Breast epithelium (tissue), 4 donors: Measurements from ENCODE around the gene EXOC3L4. TPM values are rescaled to one million over a fixed set of nuclear protein-coding genes. Genes with fewer than 3 reads are reported as not detected.

ENCODE experiments used
- DNase-seq, 2 donors: peaks; one replicate each; pipeline ENCODE4 v3.0.0-alpha.2; 2019; ENCODE audit warnings: low spot score in 2 of 2
- H3K27ac ChIP-seq, 2 donors: fragments of 200-600 bp; sonication (generic) in 1 of 2; one replicate each; pipeline ENCODE4 v1.5.1; 2016 to 2019; ENCODE audit warnings: mild to moderate bottlenecking in 1 of 2
- H3K27me3 ChIP-seq, 2 donors: fragments of 200-600 bp; sonication (generic) in 1 of 2; one replicate each; pipeline versions ENCODE4 v1.5.1 to v1.6.0; 2017 to 2019; ENCODE audit warnings: control low read depth in 1 of 2, mild to moderate bottlenecking in 1 of 2
- H3K36me3 ChIP-seq: fragments of 200-600 bp; one replicate; pipeline ENCODE4 v1.5.1; 2019
- H3K4me1 ChIP-seq, 2 donors: fragments of 200-600 bp; sonication (generic); one replicate each; pipeline ENCODE4 v1.5.1; 2016 to 2019; ENCODE audit warnings: control low read depth in 1 of 2
- H3K4me3 ChIP-seq, 3 donors: fragments of 200-600 bp; sonication (generic); 1 replicate in 2 of 3; 2 replicates in 1 of 3; pipeline ENCODE4 v1.5.1; 2016 to 2019; ENCODE audit warnings: mild to moderate bottlenecking in 3 of 3, moderate library complexity in 2 of 3
- H3K9me3 ChIP-seq, 2 donors: fragments of 200-600 bp; sonication (generic) in 1 of 2; one replicate each; pipeline ENCODE4 v1.5.1; 2016 to 2019; ENCODE audit warnings: control low read depth in 1 of 2
- POLR2A ChIP-seq: fragments of 450-650 bp; IDR thresholded peaks from one replicate; pipeline ENCODE4 v1.6.1; 2016; ENCODE audit warnings: antibody characterized with exemption, mild to moderate bottlenecking, moderate library complexity
- POLR2AphosphoS5 ChIP-seq, 3 donors: sonication (generic); formaldehyde crosslinking; IDR thresholded peaks; one replicate each; pipeline ENCODE4 v1.6.1; 2017; ENCODE audit warnings: antibody characterized with exemption in 3 of 3
- intact Hi-C: fragments of 100-400 bp; cut with DNase I; formaldehyde crosslinking; loops from one replicate; pipeline ENCODE4 v1.15.1; 2023; ENCODE audit warnings: low total_unique reads
- total RNA-seq, 3 donors: library from RNA; depleted of rRNA; stranded (reverse); fragments of >200 nt; gene quantifications; one replicate each; pipeline ENCODE4 v1.1.0, GENCODE V29; 2016
- TF ChIP-seq, protein P1 (sequence below), 3 donors: fragments of 450-650 bp; IDR thresholded peaks; one replicate each; pipeline ENCODE4 v1.5.1; 2016 to 2017; ENCODE audit warnings: antibody characterized with exemption in 3 of 3, mild to moderate bottlenecking in 3 of 3, moderate library complexity in 3 of 3

EXOC3L4 gene
- total RNA-seq, 3 donors from 2014 or later = 0.66 to 1.0 TPM; not detected in 1

DNA sequence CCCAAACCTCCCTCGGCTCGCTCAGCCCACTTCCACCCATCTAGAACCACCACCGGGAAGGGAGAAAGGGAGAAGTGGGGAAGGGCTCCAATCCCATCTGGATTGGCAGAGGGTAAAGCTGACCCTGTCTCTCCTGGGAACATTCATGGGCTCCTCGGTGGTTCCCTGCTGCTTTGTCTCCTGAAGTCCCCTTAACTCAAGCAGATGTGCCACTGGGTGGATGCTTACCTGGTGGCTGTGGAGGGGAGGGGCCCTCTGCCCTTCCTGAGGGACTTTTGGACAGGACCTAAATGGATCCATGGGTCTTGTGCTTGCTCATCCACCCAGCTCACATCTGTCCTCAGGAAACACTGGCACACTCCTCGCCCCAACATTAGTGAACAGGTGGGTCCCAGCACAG is 35.0 kb upstream of the EXOC3L4 start:
- DNase-seq = no peak
- TF ChIP-seq POLR2A (no peak), POLR2AphosphoS5 (IDR thresholded peaks at IDR 0.05) (no peak)
- TF ChIP-seq, protein P1, sequence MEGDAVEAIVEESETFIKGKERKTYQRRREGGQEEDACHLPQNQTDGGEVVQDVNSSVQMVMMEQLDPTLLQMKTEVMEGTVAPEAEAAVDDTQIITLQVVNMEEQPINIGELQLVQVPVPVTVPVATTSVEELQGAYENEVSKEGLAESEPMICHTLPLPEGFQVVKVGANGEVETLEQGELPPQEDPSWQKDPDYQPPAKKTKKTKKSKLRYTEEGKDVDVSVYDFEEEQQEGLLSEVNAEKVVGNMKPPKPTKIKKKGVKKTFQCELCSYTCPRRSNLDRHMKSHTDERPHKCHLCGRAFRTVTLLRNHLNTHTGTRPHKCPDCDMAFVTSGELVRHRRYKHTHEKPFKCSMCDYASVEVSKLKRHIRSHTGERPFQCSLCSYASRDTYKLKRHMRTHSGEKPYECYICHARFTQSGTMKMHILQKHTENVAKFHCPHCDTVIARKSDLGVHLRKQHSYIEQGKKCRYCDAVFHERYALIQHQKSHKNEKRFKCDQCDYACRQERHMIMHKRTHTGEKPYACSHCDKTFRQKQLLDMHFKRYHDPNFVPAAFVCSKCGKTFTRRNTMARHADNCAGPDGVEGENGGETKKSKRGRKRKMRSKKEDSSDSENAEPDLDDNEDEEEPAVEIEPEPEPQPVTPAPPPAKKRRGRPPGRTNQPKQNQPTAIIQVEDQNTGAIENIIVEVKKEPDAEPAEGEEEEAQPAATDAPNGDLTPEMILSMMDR (IDR thresholded peaks at IDR 0.05) = no peak
- Histone ChIP-seq H3K27ac (no peak overlapping the region), H3K27me3 (no peaks in the 10 kb centered on the region), H3K4me1 (peaks cover 0 to 8% of the 10 kb centered on the region in 2 donors), H3K4me3 (no peak overlapping the region), H3K9me3 (no peaks in the 10 kb centered on the region), H3K36me3 (no peaks in the 10 kb centered on the region)
- intact Hi-C loops = no loop called here

DNA sequence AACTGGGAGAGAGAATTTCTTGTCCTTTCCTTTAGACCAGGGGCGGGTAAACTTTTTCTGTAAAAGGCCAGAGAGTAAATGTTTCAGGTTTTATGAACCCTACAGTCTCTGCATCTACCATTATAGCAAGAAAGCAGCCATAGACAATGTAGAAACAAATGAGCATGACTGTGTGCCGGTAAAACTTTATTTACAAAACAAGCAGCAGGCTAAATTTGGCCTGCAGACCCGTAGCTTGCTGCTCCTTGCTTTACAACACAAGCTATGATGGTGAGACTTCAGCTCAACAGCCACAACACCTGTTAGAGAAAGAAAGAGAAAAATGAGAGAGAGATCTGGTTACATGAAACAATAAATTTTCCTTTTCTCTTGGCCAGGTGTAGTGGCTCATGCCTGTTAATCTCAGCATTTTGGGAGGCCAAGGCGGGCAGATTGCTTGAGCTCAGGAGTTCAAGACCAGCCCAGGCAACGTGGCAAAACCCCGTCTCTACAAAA is 33.0 kb upstream of the EXOC3L4 start:
- TF ChIP-seq POLR2AphosphoS5 (IDR thresholded peaks at IDR 0.05) (no peak), POLR2A (no peak)
- TF ChIP-seq, protein P1 (IDR thresholded peaks at IDR 0.05) = no peak
- DNase-seq = no peak
- H3K27me3 ChIP-seq = no peaks in the 10 kb centered on the region
- H3K27ac ChIP-seq = no peak overlapping the region
- no peak overlapping the region for H3K4me3 ChIP-seq
- H3K9me3 ChIP-seq = no peaks in the 10 kb centered on the region
- H3K36me3 ChIP-seq = no peaks in the 10 kb centered on the region
- intact Hi-C loops = loop anchor here (5.0 kb wide), 1 partner anchor 869 kb away; no protein-coding TSS in a partner anchor
- peaks cover 0 to 8% of the 10 kb centered on the region in 2 donors for H3K4me1 ChIP-seq

DNA sequence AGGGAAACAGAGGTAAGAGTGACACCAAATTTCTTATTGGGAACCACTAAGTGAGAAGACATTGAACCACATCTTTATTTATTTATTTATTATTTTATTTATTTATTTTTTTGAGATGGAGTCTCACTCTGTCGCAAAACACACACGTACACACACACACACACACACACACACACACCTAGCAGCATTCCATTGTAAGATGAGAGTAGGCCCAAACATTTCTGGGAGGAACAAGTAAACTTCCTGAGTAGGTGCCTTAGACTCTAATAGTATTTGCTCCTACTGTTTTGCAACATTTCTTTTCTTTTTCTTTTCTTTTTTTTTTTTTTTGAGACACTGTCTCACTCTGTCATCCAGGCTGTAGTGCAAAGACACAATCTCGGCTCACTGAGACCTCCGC is 30.1 kb upstream of the EXOC3L4 start:
- H3K4me1 ChIP-seq = no peaks in the 10 kb centered on the region
- H3K27ac ChIP-seq = no peak overlapping the region
- TF ChIP-seq, protein P1 (IDR thresholded peaks at IDR 0.05) = no peak
- TF ChIP-seq POLR2AphosphoS5 (IDR thresholded peaks at IDR 0.05) = no peak
- TF ChIP-seq POLR2A = no peak
- no peak overlapping the region for H3K4me3 ChIP-seq
- H3K9me3 ChIP-seq = no peaks in the 10 kb centered on the region
- no peaks in the 10 kb centered on the region for H3K36me3 ChIP-seq
- no peak for DNase-seq
- H3K27me3 ChIP-seq = no peaks in the 10 kb centered on the region
- intact Hi-C loops = loop anchor here (5.0 kb wide), 1 partner anchor 872 kb away; no protein-coding TSS in a partner anchor

DNA sequence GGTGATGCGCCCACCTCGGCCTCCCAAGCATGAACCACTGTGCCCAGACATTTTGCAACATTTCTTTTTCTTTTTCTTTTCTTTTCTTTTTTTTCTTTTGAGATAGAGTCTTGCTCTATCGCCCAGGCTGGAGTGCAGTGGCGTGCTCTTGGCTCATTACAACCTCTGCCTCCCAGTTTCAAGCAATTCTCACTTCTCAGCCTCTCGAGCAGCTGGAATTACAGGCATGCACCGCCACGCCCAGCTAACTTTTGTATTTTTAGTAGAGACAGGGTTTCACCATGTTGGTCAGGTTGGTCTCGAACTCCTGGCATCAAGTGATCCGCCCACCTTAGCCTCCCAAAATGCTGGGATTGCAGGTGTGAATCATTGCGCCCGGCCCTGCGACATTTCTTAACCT is 29.5 kb upstream of the EXOC3L4 start:
- Histone ChIP-seq H3K4me3 (no peak overlapping the region), H3K27me3 (no peaks in the 10 kb centered on the region), H3K9me3 (no peaks in the 10 kb centered on the region), H3K27ac (no peak overlapping the region), H3K36me3 (no peaks in the 10 kb centered on the region), H3K4me1 (no peaks in the 10 kb centered on the region)
- intact Hi-C loops = loop anchor here (5.0 kb wide), 1 partner anchor 873 kb away; no protein-coding TSS in a partner anchor
- TF ChIP-seq POLR2AphosphoS5 (IDR thresholded peaks at IDR 0.05) = no peak
- TF ChIP-seq, protein P1 (IDR thresholded peaks at IDR 0.05) = no peak
- TF ChIP-seq POLR2A = no peak
- DNase-seq = peak in 1 of 2 donors; percentile 10

DNA sequence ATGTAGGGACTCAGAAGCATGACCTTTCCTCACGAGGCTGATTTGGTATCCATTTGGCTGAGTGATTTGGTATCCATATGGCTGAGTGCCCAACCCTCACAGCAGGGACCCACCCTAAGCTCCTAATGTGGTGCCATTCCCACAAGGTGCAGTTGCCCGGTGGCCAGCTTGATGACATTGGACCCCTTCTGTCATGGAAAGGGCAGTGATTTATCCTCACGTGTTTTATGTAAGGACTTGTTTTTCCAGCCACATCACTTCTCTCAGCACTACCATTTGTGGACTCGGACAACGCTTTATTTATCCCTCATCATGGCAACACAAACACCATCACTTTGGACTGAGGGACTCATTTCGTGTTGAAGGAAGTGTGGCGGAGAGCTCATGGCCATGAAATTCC is 28.7 kb upstream of the EXOC3L4 start:
- DNase-seq = peak in 1 of 2 donors; percentile 22
- H3K36me3 ChIP-seq = no peaks in the 10 kb centered on the region
- peak overlapping the region in 1 of 2 donors; percentile 30 for H3K27ac ChIP-seq
- intact Hi-C loops = no loop called here
- no peaks in the 10 kb centered on the region for H3K4me1 ChIP-seq
- no peak overlapping the region for H3K4me3 ChIP-seq
- H3K27me3 ChIP-seq = no peaks in the 10 kb centered on the region
- no peak for TF ChIP-seq POLR2A
- TF ChIP-seq, protein P1 (IDR thresholded peaks at IDR 0.05) = no peak
- no peak for TF ChIP-seq POLR2AphosphoS5 (IDR thresholded peaks at IDR 0.05)
- H3K9me3 ChIP-seq = no peaks in the 10 kb centered on the region
